Hepatocyte (in vitro differentiated cells): ENCODE results near the gene CLPTM1.

Experiments used
- CTCF ChIP-seq: fragments of 200-600 bp; sonication (generic); IDR thresholded peaks from 2 replicates; pipeline ENCODE4 v1.5.1; 2016; ENCODE audit warnings: antibody characterized with exemption, mild to moderate bottlenecking; ENCODE audit not compliant: poor library complexity
- EZH2 ChIP-seq: fragments of 200-600 bp; sonication (generic); IDR thresholded peaks from 2 replicates; pipeline ENCODE4 v1.6.1; 2016; ENCODE audit warnings: antibody characterized with exemption, mild to moderate bottlenecking, borderline replicate concordance
- EZH2phosphoT487 ChIP-seq: fragments of 200-600 bp; sonication (generic); IDR thresholded peaks from one replicate; pipeline ENCODE4 v1.6.1; 2018; ENCODE audit warnings: antibody characterized with exemption, mild to moderate bottlenecking, low read depth, moderate library complexity; ENCODE audit not compliant: unreplicated experiment, severe bottlenecking

GRCh38 chr19:45040059-45040771 lies 85.0 kb downstream of the CLPTM1 start:
- TF ChIP-seq CTCF: no peak
- no peak for TF ChIP-seq EZH2
- TF ChIP-seq EZH2phosphoT487: no peak
